Ascending aorta (tissue), 2 donors: Measurements from ENCODE around the gene PCDHA10. TPM values are rescaled to one million over a fixed set of nuclear protein-coding genes. Genes with fewer than 3 reads are reported as not detected.
"Not testable (repeated sequence)": the region's sequence is repeated elsewhere in the genome, so short reads cannot be mapped to it uniquely, and the experiment has no call there.

Experiments used
- DNase-seq, 2 donors: peaks; one replicate each; pipeline ENCODE4 v3.0.0-alpha.2; 2019; ENCODE audit warnings: low spot score in 2 of 2
- H3K27ac ChIP-seq, 2 donors: fragments of 200-600 bp; sonication (generic); one replicate each; pipeline ENCODE4 v1.5.1; 2016 to 2017; ENCODE audit warnings: mild to moderate bottlenecking in 1 of 2
- H3K27me3 ChIP-seq: fragments of 200-600 bp; sonication (generic); one replicate; pipeline ENCODE4 v1.5.1; 2017
- H3K36me3 ChIP-seq, 2 donors: fragments of 200-600 bp; sonication (generic); one replicate each; pipeline ENCODE4 v1.5.1; 2016
- H3K4me1 ChIP-seq, 2 donors: fragments of 200-600 bp; sonication (generic); one replicate each; pipeline ENCODE4 v1.5.1; 2016 to 2017; ENCODE audit warnings: mild to moderate bottlenecking in 1 of 2
- H3K4me3 ChIP-seq, 2 donors: fragments of 200-600 bp; sonication (generic); one replicate each; pipeline ENCODE4 v1.5.1; 2016 to 2017; ENCODE audit warnings: mild to moderate bottlenecking in 1 of 2
- H3K9me3 ChIP-seq, 2 donors: fragments of 200-600 bp; sonication (generic); one replicate each; pipeline ENCODE4 v1.5.1; 2016
- intact Hi-C: fragments of 100-400 bp; cut with DNase I; formaldehyde crosslinking; loops from one replicate; pipeline ENCODE4 v1.15.1; 2023
- total RNA-seq: library from RNA; depleted of rRNA; stranded (reverse); fragments of >200 nt; gene quantifications from one replicate; pipeline ENCODE4 v1.1.0, GENCODE V29; 2016
- TF ChIP-seq, protein P1 (sequence below), 3 experiments: fragments of 200-600 bp in 2 of 3; fragments of 450-650 bp in 1 of 3; sonication (generic) in 2 of 3; IDR thresholded peaks; one replicate each; pipeline ENCODE4 v1.5.1; 2016 to 2019; ENCODE audit warnings: antibody characterized with exemption in 3 of 3, mild to moderate bottlenecking in 1 of 3, moderate library complexity in 1 of 3

The PCDHA10 gene, protein sequence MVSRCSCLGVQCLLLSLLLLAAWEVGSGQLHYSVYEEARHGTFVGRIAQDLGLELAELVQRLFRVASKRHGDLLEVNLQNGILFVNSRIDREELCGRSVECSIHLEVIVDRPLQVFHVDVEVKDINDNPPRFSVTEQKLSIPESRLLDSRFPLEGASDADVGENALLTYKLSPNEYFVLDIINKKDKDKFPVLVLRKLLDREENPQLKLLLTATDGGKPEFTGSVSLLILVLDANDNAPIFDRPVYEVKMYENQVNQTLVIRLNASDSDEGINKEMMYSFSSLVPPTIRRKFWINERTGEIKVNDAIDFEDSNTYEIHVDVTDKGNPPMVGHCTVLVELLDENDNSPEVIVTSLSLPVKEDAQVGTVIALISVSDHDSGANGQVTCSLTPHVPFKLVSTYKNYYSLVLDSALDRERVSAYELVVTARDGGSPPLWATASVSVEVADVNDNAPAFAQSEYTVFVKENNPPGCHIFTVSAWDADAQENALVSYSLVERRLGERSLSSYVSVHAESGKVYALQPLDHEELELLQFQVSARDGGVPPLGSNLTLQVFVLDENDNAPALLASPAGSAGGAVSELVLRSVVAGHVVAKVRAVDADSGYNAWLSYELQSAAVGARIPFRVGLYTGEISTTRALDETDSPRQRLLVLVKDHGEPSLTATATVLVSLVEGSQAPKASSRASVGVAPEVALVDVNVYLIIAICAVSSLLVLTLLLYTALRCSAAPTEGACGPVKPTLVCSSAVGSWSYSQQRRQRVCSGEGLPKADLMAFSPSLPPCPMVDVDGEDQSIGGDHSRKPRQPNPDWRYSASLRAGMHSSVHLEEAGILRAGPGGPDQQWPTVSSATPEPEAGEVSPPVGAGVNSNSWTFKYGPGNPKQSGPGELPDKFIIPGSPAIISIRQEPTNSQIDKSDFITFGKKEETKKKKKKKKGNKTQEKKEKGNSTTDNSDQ
- 2.0 TPM for total RNA-seq

DNA sequence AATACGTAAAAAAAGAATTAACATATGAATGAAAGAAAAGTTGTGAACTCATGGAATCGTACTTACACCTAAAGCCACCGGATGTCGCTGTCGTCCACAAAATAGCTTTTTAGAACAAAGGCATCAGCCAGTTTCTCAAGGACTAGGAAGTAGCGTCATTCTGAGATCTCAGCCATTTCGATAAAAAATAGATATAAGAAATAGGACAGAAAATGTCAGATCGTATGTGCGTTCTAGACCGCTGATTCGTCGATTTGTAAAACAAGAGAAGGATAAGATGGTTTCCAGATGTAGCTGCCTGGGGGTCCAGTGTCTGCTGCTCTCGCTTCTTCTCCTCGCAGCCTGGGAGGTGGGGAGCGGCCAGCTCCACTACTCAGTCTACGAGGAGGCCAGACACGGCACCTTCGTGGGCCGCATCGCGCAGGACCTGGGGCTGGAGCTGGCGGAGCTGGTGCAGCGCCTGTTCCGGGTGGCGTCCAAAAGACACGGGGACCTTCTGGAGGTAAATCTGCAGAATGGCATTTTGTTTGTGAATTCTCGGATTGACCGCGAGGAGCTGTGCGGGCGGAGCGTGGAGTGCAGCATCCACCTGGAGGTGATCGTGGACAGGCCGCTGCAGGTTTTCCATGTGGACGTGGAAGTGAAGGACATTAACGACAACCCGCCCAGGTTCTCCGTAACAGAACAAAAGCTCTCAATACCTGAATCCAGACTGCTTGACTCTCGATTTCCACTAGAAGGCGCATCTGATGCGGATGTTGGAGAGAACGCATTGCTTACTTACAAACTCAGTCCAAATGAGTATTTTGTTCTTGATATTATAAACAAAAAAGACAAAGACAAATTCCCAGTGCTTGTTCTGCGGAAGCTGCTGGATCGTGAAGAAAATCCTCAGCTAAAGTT is at the start of gene PCDHA10:
TSS of gene PCDHA10 (plus strand) at position 126 of the 903 bp plus-strand sequence. CDS start at position 278, 152 bp downstream.
- H3K4me3 ChIP-seq = peak within 1 kb of the TSS; percentile 16 to 28
- TF ChIP-seq, protein P1, sequence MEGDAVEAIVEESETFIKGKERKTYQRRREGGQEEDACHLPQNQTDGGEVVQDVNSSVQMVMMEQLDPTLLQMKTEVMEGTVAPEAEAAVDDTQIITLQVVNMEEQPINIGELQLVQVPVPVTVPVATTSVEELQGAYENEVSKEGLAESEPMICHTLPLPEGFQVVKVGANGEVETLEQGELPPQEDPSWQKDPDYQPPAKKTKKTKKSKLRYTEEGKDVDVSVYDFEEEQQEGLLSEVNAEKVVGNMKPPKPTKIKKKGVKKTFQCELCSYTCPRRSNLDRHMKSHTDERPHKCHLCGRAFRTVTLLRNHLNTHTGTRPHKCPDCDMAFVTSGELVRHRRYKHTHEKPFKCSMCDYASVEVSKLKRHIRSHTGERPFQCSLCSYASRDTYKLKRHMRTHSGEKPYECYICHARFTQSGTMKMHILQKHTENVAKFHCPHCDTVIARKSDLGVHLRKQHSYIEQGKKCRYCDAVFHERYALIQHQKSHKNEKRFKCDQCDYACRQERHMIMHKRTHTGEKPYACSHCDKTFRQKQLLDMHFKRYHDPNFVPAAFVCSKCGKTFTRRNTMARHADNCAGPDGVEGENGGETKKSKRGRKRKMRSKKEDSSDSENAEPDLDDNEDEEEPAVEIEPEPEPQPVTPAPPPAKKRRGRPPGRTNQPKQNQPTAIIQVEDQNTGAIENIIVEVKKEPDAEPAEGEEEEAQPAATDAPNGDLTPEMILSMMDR (IDR thresholded peaks at IDR 0.05) = no peak
- intact Hi-C loops = no loop called here
- H3K9me3 ChIP-seq = peaks cover 24 to 48% of the 10 kb centered on the region in 2 donors
- DNase-seq = no peak
- no peaks in the 10 kb centered on the region for H3K36me3 ChIP-seq
- no peaks in the 10 kb centered on the region for H3K4me1 ChIP-seq
- no peaks in the 10 kb centered on the region for H3K27me3 ChIP-seq
- H3K27ac ChIP-seq = no peak within 1 kb of the TSS

DNA sequence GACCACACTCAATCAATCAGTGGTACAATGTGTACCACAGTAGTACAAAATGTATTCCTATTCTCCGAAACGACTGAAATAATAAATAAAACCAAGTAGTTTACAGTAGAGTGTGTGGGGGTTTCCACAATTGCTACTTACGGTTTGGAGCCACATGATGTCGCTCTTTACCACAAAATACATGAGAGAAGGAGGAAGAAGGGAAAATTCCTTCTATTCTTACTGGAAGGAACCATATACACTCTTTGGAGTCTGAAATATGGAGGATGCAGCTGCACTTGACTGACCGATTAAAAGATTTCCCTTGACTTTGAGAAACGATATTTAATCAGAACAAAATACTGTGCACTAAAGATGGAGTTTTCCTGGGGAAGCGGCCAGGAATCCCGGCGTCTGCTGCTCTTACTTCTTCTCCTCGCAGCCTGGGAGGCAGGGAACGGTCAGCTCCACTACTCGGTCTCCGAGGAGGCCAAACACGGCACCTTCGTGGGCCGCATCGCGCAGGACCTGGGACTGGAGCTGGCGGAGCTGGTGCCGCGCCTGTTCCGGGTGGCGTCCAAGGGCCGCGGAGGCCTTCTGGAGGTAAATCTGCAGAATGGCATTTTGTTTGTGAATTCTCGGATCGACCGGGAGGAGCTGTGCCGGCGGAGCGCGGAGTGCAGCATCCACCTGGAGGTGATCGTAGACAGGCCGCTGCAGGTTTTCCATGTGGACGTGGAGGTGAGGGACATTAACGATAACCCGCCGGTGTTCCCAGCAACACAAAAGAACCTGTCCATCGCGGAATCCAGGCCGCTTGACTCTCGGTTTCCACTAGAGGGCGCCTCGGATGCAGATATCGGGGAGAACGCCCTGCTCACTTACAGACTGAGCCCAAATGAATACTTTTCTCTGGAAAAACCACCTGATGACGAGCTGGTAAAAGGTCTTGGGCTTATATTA is 48.6 kb upstream of the PCDHA10 start, which contains the start of gene PCDHA4:
TSS of gene PCDHA4 (plus strand) at position 235 of the 942 bp plus-strand sequence.
- TF ChIP-seq, protein P1 (IDR thresholded peaks at IDR 0.05) = peak in 2 of 3 experiments; percentile 11 to 38
- intact Hi-C loops = loop anchor here (2.0 kb wide), 1 partner anchor 234 kb away; no protein-coding TSS in a partner anchor
- Histone ChIP-seq H3K4me1 (no peaks in the 10 kb centered on the region), H3K27me3 (no peaks in the 10 kb centered on the region), H3K9me3 (peaks cover 15 to 35% of the 10 kb centered on the region in 2 donors), H3K4me3 (peak within 1 kb of the TSS; percentile 16 to 60), H3K27ac (no peak within 1 kb of the TSS), H3K36me3 (no peaks in the 10 kb centered on the region)
- DNase-seq = peak in 1 of 2 donors; percentile 62

DNA sequence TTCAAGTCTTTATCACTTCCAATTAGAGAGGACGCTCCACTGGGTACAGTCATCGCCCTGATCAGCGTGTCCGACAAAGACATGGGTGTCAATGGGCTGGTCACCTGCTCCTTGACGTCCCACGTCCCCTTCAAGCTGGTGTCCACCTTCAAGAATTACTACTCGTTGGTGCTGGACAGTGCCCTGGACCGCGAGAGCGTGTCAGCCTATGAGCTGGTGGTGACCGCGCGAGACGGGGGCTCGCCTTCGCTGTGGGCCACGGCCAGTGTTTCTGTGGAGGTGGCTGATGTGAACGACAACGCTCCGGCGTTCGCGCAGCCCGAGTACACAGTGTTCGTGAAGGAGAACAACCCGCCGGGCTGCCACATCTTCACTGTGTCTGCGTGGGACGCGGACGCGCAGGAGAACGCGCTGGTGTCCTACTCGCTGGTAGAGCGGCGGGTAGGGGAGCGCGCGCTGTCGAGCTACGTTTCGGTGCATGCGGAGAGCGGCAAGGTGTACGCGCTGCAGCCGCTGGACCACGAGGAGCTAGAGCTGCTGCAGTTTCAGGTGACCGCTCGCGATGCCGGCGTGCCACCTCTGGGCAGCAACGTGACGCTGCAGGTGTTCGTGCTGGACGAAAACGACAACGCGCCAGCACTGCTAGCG is 47.3 kb upstream of the PCDHA10 start:
- intact Hi-C loops, H3K36me3 ChIP-seq, H3K4me3 ChIP-seq, H3K4me1 ChIP-seq, DNase-seq, H3K27ac ChIP-seq, H3K27me3 ChIP-seq: not testable (repeated sequence)
- peaks cover 10 to 24% of the 10 kb centered on the region in 2 donors for H3K9me3 ChIP-seq

DNA sequence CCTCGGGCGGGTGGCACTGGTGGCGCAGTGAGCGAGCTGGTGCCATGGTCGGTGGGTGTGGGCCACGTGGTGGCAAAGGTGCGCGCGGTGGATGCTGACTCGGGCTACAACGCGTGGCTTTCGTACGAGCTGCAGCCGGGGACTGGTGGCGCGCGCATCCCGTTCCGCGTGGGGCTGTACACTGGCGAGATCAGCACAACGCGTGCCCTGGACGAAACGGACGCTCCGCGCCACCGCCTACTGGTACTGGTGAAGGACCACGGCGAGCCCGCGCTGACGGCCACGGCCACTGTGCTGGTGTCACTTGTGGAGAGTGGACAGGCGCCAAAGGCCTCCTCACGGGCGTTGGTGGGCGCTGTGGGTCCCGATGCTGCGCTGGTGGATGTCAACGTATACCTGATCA is 46.8 kb upstream of the PCDHA10 start:
- H3K4me1 ChIP-seq = no peaks in the 10 kb centered on the region
- intact Hi-C loops = no loop called here
- DNase-seq = no peak
- no peak overlapping the region for H3K27ac ChIP-seq
- TF ChIP-seq, protein P1 (IDR thresholded peaks at IDR 0.05) = no peak
- H3K36me3 ChIP-seq = no peaks in the 10 kb centered on the region
- no peak overlapping the region for H3K4me3 ChIP-seq
- no peaks in the 10 kb centered on the region for H3K27me3 ChIP-seq
- peaks cover 10 to 28% of the 10 kb centered on the region in 2 donors for H3K9me3 ChIP-seq
